Measurements from ENCODE around the gene RAPGEF4.
A peak's percentile ranks its signal among the peaks of the same experiment; 100 is the strongest.

The RAPGEF4 gene

GRCh38 chr2:172735582-172736423 lies at the start of gene RAPGEF4:
Gene RAPGEF4, plus strand, starts transcription at chr2:172735845. Its CDS starts 139 bp downstream, at chr2:172735984.
- no peak for DNase-seq (ENCODE audit: extremely low read depth in 1 of 2, low read depth in 1 of 2)

DNA sequence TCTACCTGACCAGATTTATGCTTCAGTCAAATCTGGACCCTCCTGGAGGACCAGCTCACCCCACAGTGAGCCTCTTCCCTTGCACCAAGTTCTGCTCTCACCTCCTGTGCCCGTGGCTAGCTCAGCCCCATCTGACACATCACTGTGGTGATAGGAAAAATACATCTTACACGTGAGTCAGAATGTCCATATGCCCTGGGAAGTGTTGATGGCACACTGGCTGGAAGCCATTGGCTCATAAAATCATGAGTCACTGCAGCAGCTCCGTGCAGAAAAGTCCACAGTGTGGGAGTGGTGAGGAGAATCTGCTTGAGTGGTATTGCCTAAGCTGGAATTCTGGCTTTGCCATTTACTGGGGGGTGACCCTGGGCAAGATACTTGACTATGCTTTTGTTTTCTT lies 42.6 kb upstream of the RAPGEF4 start:
- peak in 1 of 2 donors; percentile 47 for DNase-seq (ENCODE audit: extremely low read depth in 1 of 2, low read depth in 1 of 2)

GRCh38 chr2:172693529-172694455 lies 41.9 kb upstream of the RAPGEF4 start:
- DNase-seq (ENCODE audit: extremely low read depth in 1 of 2, low read depth in 1 of 2): no peak

DNA sequence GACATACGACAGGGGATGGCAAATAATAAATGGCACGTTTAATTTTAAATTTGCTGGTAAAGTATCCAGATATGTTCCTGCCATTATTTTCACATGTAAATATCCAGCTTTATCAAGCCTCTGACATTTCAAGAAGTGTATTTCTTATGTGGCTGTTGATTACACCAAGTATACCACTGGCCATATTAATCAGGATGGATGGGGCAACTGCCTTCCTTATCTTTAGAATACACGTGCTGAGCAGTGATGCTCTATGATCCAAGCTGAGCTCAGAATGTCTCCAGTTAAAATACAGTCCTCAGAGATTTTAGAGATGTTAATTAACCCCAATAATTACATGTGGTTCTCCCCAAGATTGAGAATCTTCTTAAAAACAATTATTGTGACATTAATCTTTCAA lies 38.3 kb upstream of the RAPGEF4 start:
- no peak for DNase-seq (ENCODE audit: extremely low read depth in 1 of 2, low read depth in 1 of 2)

- DNase-seq (ENCODE audit: extremely low read depth in 1 of 2, low read depth in 1 of 2): no peak
These were observed 37.4 kb upstream of the RAPGEF4 start for GRCh38 chr2:172698041-172698863.

- DNase-seq (ENCODE audit: extremely low read depth in 1 of 2, low read depth in 1 of 2): no peak
These were observed 34.4 kb upstream of the RAPGEF4 start for GRCh38 chr2:172701250-172701649.

DNA sequence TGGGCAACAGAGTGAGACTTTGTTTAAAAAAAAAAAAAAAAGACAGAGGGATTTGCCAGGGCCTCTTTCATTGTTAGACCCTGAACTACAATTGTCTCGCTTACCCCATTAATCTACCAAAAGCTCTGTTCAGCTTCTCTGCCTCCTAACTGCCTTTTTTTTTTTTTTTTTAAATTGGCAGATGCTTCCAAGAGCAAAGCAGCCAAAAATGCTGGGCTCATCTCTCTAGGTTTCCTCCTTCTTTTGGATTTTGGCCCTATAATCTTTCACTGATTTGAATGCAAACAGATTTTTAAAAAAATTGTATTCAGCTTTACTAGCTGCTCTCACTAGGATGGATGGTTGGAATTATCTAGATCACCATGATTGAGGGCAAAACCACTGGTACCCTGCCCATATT lies 33.2 kb upstream of the RAPGEF4 start:
- DNase-seq (ENCODE audit: extremely low read depth in 1 of 2, low read depth in 1 of 2): no peak

GRCh38 chr2:172704072-172704936 lies 31.3 kb upstream of the RAPGEF4 start:
- DNase-seq (ENCODE audit: extremely low read depth in 1 of 2, low read depth in 1 of 2): no peak

DNA sequence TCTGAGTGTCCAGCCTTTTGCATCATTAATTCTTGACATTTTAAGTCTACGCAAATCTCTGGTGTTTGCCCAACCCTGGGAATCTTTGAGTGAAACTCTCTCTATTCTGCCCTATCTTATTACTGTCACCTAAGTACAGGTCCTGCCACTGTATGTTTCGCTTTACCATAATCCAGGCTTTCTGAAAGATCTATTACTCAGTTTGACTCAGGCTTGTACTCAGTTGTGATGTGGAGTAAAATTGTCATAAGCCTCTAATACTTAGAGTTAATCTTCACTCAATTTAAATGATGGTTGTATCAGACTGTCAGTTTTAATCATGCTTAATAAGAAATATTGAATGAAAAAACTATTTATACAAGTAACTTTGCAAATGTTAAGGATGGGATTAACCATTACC lies 30.3 kb upstream of the RAPGEF4 start:
- no peak for DNase-seq (ENCODE audit: extremely low read depth in 1 of 2, low read depth in 1 of 2)

DNA sequence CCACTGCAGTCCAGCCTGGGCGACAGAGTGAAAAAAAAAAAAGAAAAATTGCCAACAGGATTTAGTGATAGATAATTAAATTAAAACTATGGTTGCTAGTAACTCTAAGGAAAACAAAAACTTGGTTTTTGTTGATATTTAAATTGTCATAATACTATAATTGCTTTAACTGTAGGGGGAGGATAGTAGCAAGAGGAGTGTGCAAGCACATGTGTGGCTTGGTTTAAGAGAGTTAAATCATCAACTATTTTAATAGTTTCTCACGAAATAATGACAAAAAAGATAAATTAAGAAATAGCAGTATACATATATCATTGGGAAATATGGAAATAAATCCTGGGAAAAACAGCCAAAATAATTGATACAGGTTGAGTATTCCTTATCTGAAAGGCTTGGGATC lies 27.4 kb upstream of the RAPGEF4 start:
- no peak for DNase-seq (ENCODE audit: extremely low read depth in 1 of 2, low read depth in 1 of 2)

DNA sequence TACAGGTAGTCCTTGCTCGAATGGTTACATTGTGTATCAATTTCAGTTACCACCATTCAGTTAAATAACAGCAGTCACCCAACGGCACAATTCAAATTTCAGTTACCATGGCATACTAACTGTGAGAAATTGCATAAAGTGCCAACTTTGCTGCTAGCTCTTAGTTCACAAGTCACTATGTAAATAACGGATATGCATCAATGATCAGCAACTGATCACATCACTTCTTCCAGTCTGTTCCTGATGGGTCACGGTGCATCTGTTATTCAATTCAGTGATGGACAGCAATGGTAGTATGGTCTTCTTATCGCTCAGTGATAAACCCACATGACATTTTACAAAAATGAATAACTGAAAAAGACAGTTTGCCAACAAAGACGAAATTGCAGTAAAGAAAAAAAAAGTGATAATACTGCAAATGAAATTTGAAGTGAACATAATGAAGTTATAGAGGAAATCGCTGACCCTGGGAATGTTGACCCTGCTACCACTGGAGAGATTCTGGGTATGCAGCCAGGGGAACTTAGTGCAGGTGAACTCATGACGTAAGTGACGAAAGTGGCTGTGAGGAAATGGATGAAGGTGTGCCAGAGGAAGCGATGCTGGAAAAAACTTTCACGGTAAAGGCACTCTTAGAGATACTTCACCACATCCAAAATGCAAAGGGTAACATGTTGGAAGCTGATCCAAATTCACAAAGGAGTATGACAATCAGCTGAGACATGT lies 25.9 kb upstream of the RAPGEF4 start:
- DNase-seq (ENCODE audit: extremely low read depth in 1 of 2, low read depth in 1 of 2): no peak

DNA sequence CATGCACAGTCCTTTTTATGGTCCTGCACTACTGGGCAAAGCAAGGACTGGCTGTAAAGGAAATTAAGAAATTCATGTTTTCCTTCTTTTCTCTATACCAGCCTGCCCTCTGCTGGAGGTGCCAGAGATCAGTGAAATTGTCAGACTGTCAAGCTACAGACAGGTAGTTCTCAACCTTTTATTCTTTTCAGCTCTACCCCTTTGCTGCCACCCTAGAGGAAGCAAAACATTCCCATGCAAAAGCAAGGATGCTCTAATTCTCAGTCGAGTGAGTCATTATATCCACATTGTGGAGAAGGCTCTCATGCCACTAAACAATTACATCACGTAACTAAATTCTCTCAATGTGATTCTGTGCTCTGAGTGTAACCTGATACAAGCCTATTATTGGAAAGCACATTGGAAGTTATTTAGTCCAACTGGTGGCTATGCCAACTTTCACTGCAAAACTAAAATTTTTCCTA lies 25.0 kb upstream of the RAPGEF4 start:
- DNase-seq (ENCODE audit: extremely low read depth in 1 of 2, low read depth in 1 of 2): no peak

- no peak for DNase-seq (ENCODE audit: extremely low read depth in 1 of 2, low read depth in 1 of 2)
These were observed 24.5 kb upstream of the RAPGEF4 start for GRCh38 chr2:172711110-172711509.

GRCh38 chr2:172712251-172712650 lies 23.4 kb upstream of the RAPGEF4 start:
- DNase-seq (ENCODE audit: extremely low read depth in 1 of 2, low read depth in 1 of 2): no peak

DNA sequence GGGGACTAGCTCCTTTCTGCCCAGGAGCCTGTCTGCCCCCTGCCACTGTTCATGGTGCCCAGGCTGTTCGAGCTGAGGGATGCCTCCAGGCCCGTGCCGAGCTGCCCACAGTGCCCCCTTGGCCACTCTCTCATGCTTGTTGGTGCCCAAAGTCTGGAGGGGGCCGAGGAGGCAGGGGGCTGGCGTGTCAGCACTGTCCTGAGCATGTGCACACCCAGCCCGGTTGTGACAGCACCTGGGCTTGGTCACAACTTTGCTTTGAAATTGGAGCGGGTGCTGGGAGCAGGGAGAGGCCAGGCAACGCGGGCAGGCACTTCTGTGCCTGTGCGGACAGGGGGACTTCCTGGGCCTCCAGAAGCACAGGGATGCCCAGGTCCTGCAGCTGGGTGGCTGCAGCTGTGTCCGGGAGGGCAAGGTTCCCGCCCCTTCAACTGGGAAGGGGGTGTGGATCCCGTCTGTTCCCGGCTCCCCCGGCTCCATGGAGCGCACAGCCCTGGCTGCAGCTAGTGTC lies 22.2 kb upstream of the RAPGEF4 start:
- no peak for DNase-seq (ENCODE audit: extremely low read depth in 1 of 2, low read depth in 1 of 2)

- no peak for DNase-seq (ENCODE audit: extremely low read depth in 1 of 2, low read depth in 1 of 2)
These were observed 13.2 kb upstream of the RAPGEF4 start for GRCh38 chr2:172722481-172722880.

- no peak for DNase-seq (ENCODE audit: extremely low read depth in 1 of 2, low read depth in 1 of 2)
These were observed 12.4 kb upstream of the RAPGEF4 start for GRCh38 chr2:172723286-172723685.

DNA sequence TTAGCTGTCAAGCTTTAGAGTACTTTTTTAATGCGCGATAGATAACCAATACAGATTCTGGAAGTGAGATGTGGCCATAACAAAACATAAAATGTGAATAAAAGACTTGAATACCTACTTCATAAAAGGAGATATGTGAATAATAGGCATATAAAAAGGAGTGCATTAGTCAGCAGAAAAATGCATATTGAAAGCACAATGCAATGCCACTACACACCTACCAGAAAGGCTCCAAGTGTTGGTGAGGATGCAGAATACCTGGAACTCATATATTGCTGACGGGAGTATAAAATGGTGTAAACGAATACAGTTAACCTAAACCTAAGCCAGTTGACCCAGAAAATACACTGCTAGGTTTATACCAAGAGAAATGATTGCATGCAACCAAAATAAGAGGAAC lies 10.9 kb upstream of the RAPGEF4 start:
- DNase-seq (ENCODE audit: extremely low read depth in 1 of 2, low read depth in 1 of 2): no peak

DNA sequence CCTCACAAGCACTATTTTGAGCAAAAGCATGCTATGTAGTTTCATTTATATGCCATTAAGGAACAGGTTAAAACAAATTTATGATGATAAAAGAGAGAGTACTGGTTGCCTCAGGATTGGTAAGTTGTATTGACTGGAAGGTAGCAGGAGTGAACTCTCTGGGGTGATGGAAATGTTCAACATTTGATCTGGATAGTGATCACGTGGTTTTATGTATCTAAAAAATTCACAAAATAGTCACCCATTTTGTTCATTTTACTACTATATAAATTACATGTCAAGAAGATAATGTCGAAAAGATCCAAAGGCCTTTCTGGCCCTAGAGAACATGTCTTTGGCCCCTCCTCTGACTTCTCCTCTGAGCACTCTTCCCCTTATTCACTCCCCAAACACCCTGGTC lies 10.4 kb upstream of the RAPGEF4 start:
- no peak for DNase-seq (ENCODE audit: extremely low read depth in 1 of 2, low read depth in 1 of 2)
